Memory B cell (primary cell): Measurements from ENCODE around the gene FAM171A1.

Experiments
- ATAC-seq: fragments of 150-1000 bp; cut with Tn5 transposase; 2 replicates; pipeline ENCODE4 v1.10.0; 2021; ENCODE audit warnings: low read depth, mild to moderate bottlenecking, moderate library complexity
- DNase-seq, 2 donors: peaks; one replicate each; pipeline ENCODE4 v3.0.0; 2022; ENCODE audit warnings: low spot score in 2 of 2
- H3K27ac Mint-ChIP-seq: one replicate; pipeline ENCODE4 v1.8.0; 2022; ENCODE audit warnings: mild to moderate bottlenecking, moderate library complexity, mixed read lengths
- H3K27me3 Mint-ChIP-seq: one replicate; pipeline ENCODE4 v1.8.0; 2022; ENCODE audit warnings: mixed read lengths
- H3K36me3 Mint-ChIP-seq: one replicate; pipeline ENCODE4 v1.8.0; 2022; ENCODE audit warnings: mild to moderate bottlenecking, mixed read lengths
- H3K4me1 Mint-ChIP-seq: one replicate; pipeline ENCODE4 v1.8.0; 2022; ENCODE audit warnings: mixed read lengths
- H3K4me3 Mint-ChIP-seq: one replicate; pipeline ENCODE4 v1.8.0; 2022; ENCODE audit warnings: mild to moderate bottlenecking, moderate library complexity, mixed read lengths
- H3K9me3 Mint-ChIP-seq: one replicate; pipeline ENCODE4 v1.8.0; 2022; ENCODE audit warnings: mixed read lengths

FAM171A1 gene

GRCh38 chr10:15181576-15182156 lies 189.4 kb downstream of the FAM171A1 start:
- ATAC-seq (no peak), DNase-seq (no peak)
- Mint-ChIP-seq H3K4me3 (no peak overlapping the region), H3K36me3 (no peaks in the 10 kb centered on the region), H3K27me3 (peaks cover 1% of the 10 kb centered on the region), H3K9me3 (no peaks in the 10 kb centered on the region), H3K4me1 (peaks cover 5% of the 10 kb centered on the region), H3K27ac (no peak overlapping the region)

- H3K27ac Mint-ChIP-seq: no peak overlapping the region
- ATAC-seq (no peak), DNase-seq (no peak)
- peaks cover 1% of the 10 kb centered on the region for H3K27me3 Mint-ChIP-seq
- H3K4me3 Mint-ChIP-seq: no peak overlapping the region
- no peaks in the 10 kb centered on the region for H3K36me3 Mint-ChIP-seq
- no peaks in the 10 kb centered on the region for H3K9me3 Mint-ChIP-seq
- peaks cover 5% of the 10 kb centered on the region for H3K4me1 Mint-ChIP-seq
Measured at GRCh38 chr10:15180736-15181135, 190.4 kb downstream of the FAM171A1 start.

GRCh38 chr10:15176269-15176668 lies 194.8 kb downstream of the FAM171A1 start:
- no peaks in the 10 kb centered on the region for H3K4me1 Mint-ChIP-seq
- H3K9me3 Mint-ChIP-seq: no peaks in the 10 kb centered on the region
- ATAC-seq: no peak
- no peak overlapping the region for H3K4me3 Mint-ChIP-seq
- H3K36me3 Mint-ChIP-seq: no peaks in the 10 kb centered on the region
- H3K27me3 Mint-ChIP-seq: peaks cover 8% of the 10 kb centered on the region
- no peak overlapping the region for H3K27ac Mint-ChIP-seq
- no peak for DNase-seq

DNA sequence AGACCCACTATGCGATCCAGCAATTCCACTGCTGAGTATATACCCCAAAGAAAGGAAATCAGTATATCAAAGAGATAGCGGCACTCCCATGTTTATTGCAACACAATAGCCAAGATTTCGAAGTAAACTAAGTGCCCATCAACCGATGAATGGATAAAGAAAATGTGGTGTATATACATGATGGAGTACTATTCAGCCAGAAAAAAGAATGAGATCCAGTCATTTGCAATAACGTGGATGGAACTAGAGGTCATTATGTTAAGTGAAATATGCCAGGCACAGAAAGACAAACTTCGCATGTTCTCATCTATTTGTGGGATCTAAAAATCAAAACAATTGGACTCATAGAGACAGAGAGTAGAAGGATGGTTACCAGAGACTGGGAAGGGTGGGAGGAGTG lies 195.5 kb downstream of the FAM171A1 start:
- Mint-ChIP-seq H3K36me3 (no peaks in the 10 kb centered on the region), H3K27ac (no peak overlapping the region), H3K27me3 (peaks cover 7% of the 10 kb centered on the region), H3K9me3 (no peaks in the 10 kb centered on the region), H3K4me3 (no peak overlapping the region), H3K4me1 (no peaks in the 10 kb centered on the region)
- ATAC-seq (no peak), DNase-seq (no peak)

DNA sequence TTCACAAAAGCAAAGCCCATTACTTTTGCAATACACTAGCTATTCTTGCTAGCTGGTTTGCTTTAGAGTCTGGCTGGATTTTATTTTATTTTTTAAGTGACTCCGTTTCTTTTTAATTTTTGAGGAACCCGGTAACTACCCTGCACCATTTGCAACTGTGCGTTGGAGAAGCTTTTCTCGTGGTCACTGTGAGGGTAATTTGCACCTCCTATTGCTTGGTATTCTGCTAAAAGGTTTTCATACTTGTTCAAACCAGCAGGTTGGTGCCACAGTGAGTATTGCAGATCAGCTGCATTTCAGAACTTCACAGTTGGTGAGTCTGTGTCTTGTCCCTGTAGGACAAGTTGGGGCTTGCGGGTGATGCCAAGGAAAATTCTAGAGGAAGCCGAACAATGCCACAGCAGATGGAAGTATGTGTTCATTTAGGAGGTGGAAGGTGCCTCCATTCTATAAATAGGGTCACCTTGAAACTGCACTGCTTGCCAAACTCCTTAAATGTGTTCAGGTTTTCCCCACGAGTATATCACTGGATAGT lies 198.7 kb downstream of the FAM171A1 start:
- Mint-ChIP-seq H3K27ac (no peak overlapping the region), H3K4me1 (peaks cover 3% of the 10 kb centered on the region), H3K4me3 (no peak overlapping the region), H3K9me3 (no peaks in the 10 kb centered on the region), H3K36me3 (no peaks in the 10 kb centered on the region), H3K27me3 (peaks cover 6% of the 10 kb centered on the region)
- no peak for ATAC-seq
- no peak for DNase-seq

- Mint-ChIP-seq H3K9me3 (no peaks in the 10 kb centered on the region), H3K4me3 (peak overlapping the region; percentile 53), H3K4me1 (peaks cover 4% of the 10 kb centered on the region), H3K27ac (no peak overlapping the region), H3K36me3 (no peaks in the 10 kb centered on the region), H3K27me3 (peaks cover 2% of the 10 kb centered on the region)
- ATAC-seq: no peak
- no peak for DNase-seq
Measured at GRCh38 chr10:15169555-15170401, 201.3 kb downstream of the FAM171A1 start.

DNA sequence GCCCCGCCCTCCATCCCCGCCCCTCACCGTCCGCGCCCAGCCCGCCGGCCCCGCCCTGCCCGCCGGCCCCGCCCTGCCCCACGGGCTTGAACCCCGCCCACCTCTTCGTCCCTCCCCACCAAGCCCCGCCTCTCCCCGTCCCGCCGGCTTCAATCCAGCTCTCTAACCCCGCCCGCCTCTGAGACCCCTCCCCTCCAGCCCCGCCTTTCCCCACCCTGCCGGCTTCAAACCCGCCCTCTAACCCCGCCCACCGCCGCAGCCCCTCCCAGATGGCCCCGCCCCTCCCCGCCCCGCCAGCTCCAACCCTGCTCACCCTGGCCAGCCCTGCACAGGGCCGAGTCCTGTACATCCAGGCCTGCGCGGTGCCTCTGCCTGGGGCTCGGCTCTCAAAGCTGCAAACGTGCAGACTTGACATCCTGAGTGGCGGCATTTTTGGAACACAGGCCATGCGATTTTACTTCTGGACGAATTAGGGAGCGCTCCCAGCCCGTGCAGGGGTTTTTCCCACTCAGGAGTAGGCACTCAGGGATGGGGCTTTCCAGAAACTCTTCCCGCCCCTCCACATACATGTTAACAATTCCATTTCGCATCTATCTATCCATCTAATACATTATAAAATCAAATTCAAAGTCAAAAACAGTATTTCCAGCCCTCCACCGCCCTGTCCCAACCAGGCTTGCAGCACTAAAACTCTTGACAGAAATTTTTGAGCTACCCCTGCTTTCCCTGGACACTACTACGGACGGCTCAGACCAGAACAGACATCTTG lies 202.1 kb downstream of the FAM171A1 start:
- DNase-seq: peak; percentile 78 to 88
- peaks cover 2% of the 10 kb centered on the region for H3K27me3 Mint-ChIP-seq
- peak overlapping the region; percentile 97 for H3K27ac Mint-ChIP-seq
- no peaks in the 10 kb centered on the region for H3K36me3 Mint-ChIP-seq
- H3K4me1 Mint-ChIP-seq: peaks cover 4% of the 10 kb centered on the region
- H3K9me3 Mint-ChIP-seq: no peaks in the 10 kb centered on the region
- H3K4me3 Mint-ChIP-seq: peak overlapping the region; percentile 53
- ATAC-seq: peak; percentile 66

DNA sequence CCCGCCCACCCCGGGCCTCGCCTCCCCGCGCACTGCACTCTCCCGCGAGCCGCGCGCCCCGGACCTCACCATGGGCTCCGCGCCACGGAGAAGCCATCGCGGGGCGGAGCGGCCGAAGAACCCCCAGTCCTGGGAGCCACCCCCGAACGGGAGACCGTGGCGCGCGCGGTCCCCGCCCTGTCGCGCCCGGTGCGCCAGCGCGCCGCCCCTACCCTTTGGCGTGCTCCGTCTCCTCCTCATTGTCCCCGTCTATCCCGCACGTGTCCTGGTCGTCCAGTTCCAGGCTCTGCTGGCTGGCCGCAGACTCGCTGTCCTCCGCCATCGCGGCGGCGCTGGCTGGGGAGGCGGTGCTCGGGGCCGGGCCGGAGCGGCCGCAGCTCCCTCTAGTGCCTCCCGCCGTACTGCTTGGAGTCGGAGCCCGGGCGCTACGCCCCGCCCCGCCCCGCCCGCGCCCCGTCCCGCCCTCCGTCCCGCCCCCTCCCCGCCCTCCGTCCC lies 202.8 kb downstream of the FAM171A1 start, which contains the start of gene NMT2:
NMT2 (minus strand) TSS at position 403 of the 495 bp plus-strand sequence; CDS start at position 322, 81 bp downstream.
- Mint-ChIP-seq H3K27ac (peak within 1 kb of the TSS; percentile 97), H3K9me3 (no peaks in the 10 kb centered on the region), H3K4me3 (peak within 1 kb of the TSS; percentile 98), H3K36me3 (no peaks in the 10 kb centered on the region), H3K27me3 (peaks cover under 1% of the 10 kb centered on the region), H3K4me1 (peaks cover 4% of the 10 kb centered on the region)
- DNase-seq (peak; percentile 78 to 80), ATAC-seq (peak; percentile 81)

GRCh38 chr10:15167411-15168290 lies 203.4 kb downstream of the FAM171A1 start:
- Mint-ChIP-seq H3K4me3 (peak overlapping the region; percentile 98), H3K4me1 (peaks cover 4% of the 10 kb centered on the region), H3K27me3 (no peaks in the 10 kb centered on the region), H3K9me3 (no peaks in the 10 kb centered on the region), H3K36me3 (no peaks in the 10 kb centered on the region), H3K27ac (peak overlapping the region; percentile 97)
- peak; percentile 44 to 56 for DNase-seq
- ATAC-seq: peak; percentile 36

DNA sequence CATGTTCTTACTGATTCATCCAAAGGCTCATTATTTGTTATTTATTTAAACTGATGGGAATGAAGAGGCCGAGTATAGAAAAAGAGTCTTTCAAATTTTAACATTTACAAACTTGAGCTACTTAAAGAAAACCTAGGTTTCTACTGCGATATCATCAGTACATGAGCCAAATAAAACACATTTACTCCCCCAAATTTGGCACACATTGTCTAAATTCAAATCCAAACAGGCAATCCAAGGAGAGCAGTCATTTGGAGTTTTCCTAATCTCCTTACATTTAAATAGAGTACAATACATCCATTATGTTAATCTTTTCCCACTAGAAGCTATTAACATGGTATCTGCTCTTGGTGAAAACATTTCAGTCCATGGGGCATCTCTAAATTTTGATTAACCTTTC lies 204.8 kb downstream of the FAM171A1 start:
- Mint-ChIP-seq H3K4me3 (no peak overlapping the region), H3K36me3 (no peaks in the 10 kb centered on the region), H3K9me3 (no peaks in the 10 kb centered on the region), H3K27ac (no peak overlapping the region), H3K4me1 (peaks cover 4% of the 10 kb centered on the region), H3K27me3 (no peaks in the 10 kb centered on the region)
- ATAC-seq: no peak
- DNase-seq: no peak

DNA sequence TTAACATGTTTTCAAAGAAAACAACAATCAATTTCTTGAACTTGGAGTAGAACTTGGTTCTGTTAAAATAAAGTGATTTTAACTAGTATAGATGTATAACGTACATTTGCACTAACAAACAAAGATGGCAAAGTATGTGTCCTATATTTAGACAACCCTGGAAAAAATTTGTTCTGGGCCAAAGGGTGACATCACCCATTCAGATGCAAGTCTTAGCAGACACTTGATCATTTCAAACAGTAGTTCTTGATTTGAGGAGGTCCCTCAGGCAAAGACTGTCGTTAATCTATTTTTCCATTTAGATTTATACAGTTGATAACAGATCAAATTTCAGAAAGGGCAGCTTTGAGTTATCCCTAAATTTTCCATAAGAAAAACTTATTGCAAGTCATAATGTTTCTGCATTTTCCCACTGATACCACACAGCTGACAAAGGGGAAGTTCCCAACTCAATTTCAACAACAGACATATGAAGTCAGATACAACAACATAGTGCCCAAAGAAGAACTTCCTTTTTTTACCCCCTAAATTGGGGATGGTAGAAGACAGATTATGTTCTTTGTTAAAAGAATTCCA lies 207.7 kb downstream of the FAM171A1 start:
- peaks cover 4% of the 10 kb centered on the region for H3K4me1 Mint-ChIP-seq
- no peak overlapping the region for H3K27ac Mint-ChIP-seq
- no peaks in the 10 kb centered on the region for H3K36me3 Mint-ChIP-seq
- DNase-seq: no peak
- peaks cover 2% of the 10 kb centered on the region for H3K27me3 Mint-ChIP-seq
- ATAC-seq: no peak
- H3K4me3 Mint-ChIP-seq: no peak overlapping the region
- H3K9me3 Mint-ChIP-seq: no peaks in the 10 kb centered on the region
